Liver (tissue), 9 donors: ENCODE data around the gene NAALADL1. TPM values are rescaled to one million over a fixed set of nuclear protein-coding genes. Genes with fewer than 3 reads are reported as not detected.

Experiments used
- DNase-seq: peaks from one replicate; pipeline ENCODE4 v3.0.0-alpha.2; 2017; ENCODE audit warnings: low spot score
- H3K27ac ChIP-seq, 2 donors: one replicate each; pipeline ENCODE4 v1.7.0; 2013; ENCODE audit warnings: inconsistent platforms in 2 of 2, low read length in 2 of 2, control low read depth in 1 of 2, low read depth in 1 of 2, mild to moderate bottlenecking in 1 of 2
- H3K27me3 ChIP-seq, 4 donors: one replicate each; pipeline versions ENCODE4 v1.6.1 to v1.7.0; 2013; ENCODE audit warnings: low read length in 3 of 4, inconsistent platforms in 1 of 4, mild to moderate bottlenecking in 1 of 4, moderate library complexity in 1 of 4; ENCODE audit not compliant: control insufficient read depth in 4 of 4, insufficient read depth in 4 of 4
- H3K36me3 ChIP-seq, 4 donors: one replicate each; pipeline versions ENCODE4 v1.6.1 to v1.7.0; 2013; ENCODE audit warnings: low read length in 3 of 4, mild to moderate bottlenecking in 3 of 4, low read depth in 1 of 4, moderate library complexity in 1 of 4; ENCODE audit not compliant: control insufficient read depth in 4 of 4, insufficient read depth in 3 of 4
- H3K4me1 ChIP-seq, 4 donors: one replicate each; pipeline versions ENCODE4 v1.6.1 to v1.7.0; 2013; ENCODE audit warnings: low read length in 3 of 4, mild to moderate bottlenecking in 3 of 4, moderate library complexity in 1 of 4; ENCODE audit not compliant: control insufficient read depth in 4 of 4, insufficient read depth in 4 of 4
- H3K4me3 ChIP-seq, 3 donors: one replicate each; pipeline versions ENCODE4 v1.6.1 to v1.7.0; 2013; ENCODE audit warnings: low read length in 3 of 3, control low read depth in 1 of 3, low read depth in 1 of 3, mild to moderate bottlenecking in 1 of 3
- H3K9ac ChIP-seq, 2 donors: one replicate each; pipeline ENCODE4 v1.7.0; 2013; ENCODE audit warnings: low read length in 2 of 2, mild to moderate bottlenecking in 2 of 2, moderate library complexity in 2 of 2, control low read depth in 1 of 2, low read depth in 1 of 2
- H3K9me3 ChIP-seq, 4 donors: one replicate each; pipeline versions ENCODE4 v1.6.1 to v1.7.0; 2013; ENCODE audit warnings: low read length in 3 of 4; ENCODE audit not compliant: control insufficient read depth in 4 of 4
- ATF3 ChIP-seq: IDR thresholded peaks from 2 replicates; pipeline ENCODE4 v1.6.1; 2016; ENCODE audit warnings: antibody characterized with exemption
- CTCF ChIP-seq: fragments of 150-350 bp; IDR thresholded peaks from 2 replicates; pipeline ENCODE4 v1.5.1; 2017; ENCODE audit warnings: improper control_type of control experiment, low read depth, low read length; ENCODE audit not compliant: missing input control
- EGR1 ChIP-seq, 2 donors: IDR thresholded peaks; 2 replicates each; pipeline ENCODE4 v1.6.1; 2016 to 2018; ENCODE audit warnings: antibody characterized with exemption in 2 of 2, low read depth in 2 of 2
- FOXA1 ChIP-seq: IDR thresholded peaks from 2 replicates; pipeline ENCODE4 v1.6.1; 2016; ENCODE audit warnings: antibody characterized with exemption
- FOXA2 ChIP-seq: IDR thresholded peaks from 2 replicates; pipeline ENCODE4 v1.6.1; 2016; ENCODE audit warnings: antibody characterized with exemption
- GABPA ChIP-seq, 2 donors: IDR thresholded peaks in 1 of 2; conservative IDR thresholded peaks in 1 of 2; 2 replicates each; pipeline ENCODE4 v1.6.1; 2016; ENCODE audit warnings: antibody characterized with exemption in 2 of 2, mild to moderate bottlenecking in 1 of 2, moderate library complexity in 1 of 2
- HNF4A ChIP-seq, 2 donors: conservative IDR thresholded peaks; 2 replicates each; pipeline ENCODE4 v1.6.1; 2016; ENCODE audit warnings: antibody characterized with exemption in 2 of 2, mild to moderate bottlenecking in 2 of 2
- HNF4G ChIP-seq: IDR thresholded peaks from 2 replicates; pipeline ENCODE4 v1.6.1; 2016; ENCODE audit warnings: antibody characterized with exemption
- JUND ChIP-seq, 2 donors: IDR thresholded peaks; 2 replicates each; pipeline ENCODE4 v1.6.1; 2016; ENCODE audit warnings: antibody characterized with exemption in 2 of 2
- MAX ChIP-seq: IDR thresholded peaks from 2 replicates; pipeline ENCODE4 v1.6.1; 2016; ENCODE audit warnings: antibody characterized with exemption
- NR2F2 ChIP-seq: IDR thresholded peaks from 2 replicates; pipeline ENCODE4 v1.6.1; 2016; ENCODE audit warnings: antibody characterized with exemption
- RAD21 ChIP-seq, 2 donors: IDR thresholded peaks; 2 replicates each; pipeline ENCODE4 v1.6.1; 2016; ENCODE audit warnings: antibody characterized with exemption in 2 of 2, mild to moderate bottlenecking in 2 of 2
- REST ChIP-seq: IDR thresholded peaks from 2 replicates; pipeline ENCODE4 v1.6.1; 2016; ENCODE audit warnings: antibody characterized with exemption, mild to moderate bottlenecking
- RXRA ChIP-seq, 2 donors: IDR thresholded peaks; 2 replicates each; pipeline ENCODE4 v1.6.1; 2017 to 2018; ENCODE audit warnings: antibody characterized with exemption in 2 of 2, mild to moderate bottlenecking in 1 of 2
- SP1 ChIP-seq: IDR thresholded peaks from 2 replicates; pipeline ENCODE4 v1.6.1; 2018; ENCODE audit warnings: antibody characterized with exemption, mild to moderate bottlenecking
- TAF1 ChIP-seq: conservative IDR thresholded peaks from 2 replicates; pipeline ENCODE4 v1.6.1; 2016; ENCODE audit warnings: antibody characterized with exemption, mild to moderate bottlenecking
- YY1 ChIP-seq: IDR thresholded peaks from 2 replicates; pipeline ENCODE4 v1.6.1; 2016; ENCODE audit warnings: antibody characterized with exemption, mild to moderate bottlenecking
- ZBTB33 ChIP-seq: IDR thresholded peaks from 2 replicates; pipeline ENCODE4 v1.6.1; 2016; ENCODE audit warnings: antibody characterized with exemption
- WGBS: extraction: QIAGEN DNeasy Blood & Tissue Kit; methylation state at CpG from one replicate; pipeline ENCODE4 v1.1.7; 2013; 5-methylcytosine and 5-hydroxymethylcytosine counted together
- polyA plus RNA-seq, 2 donors: library from polyadenylated mRNA; stranded (reverse) in 1 of 2; unstranded in 1 of 2; fragments of 200-250 nt in 1 of 2; fragments of >200 nt in 1 of 2; fragmentation: Nextera tagmentation in 1 of 2; extraction: Ambion mirVana in 1 of 2; gene quantifications; one replicate each; pipeline versions ENCODE4 v1.2.1 to v1.2.3, GENCODE V29; 2013 to 2015
- total RNA-seq, 2 donors: library from RNA; depleted of rRNA; stranded (reverse); fragments of >200 nt; gene quantifications; one replicate each; pipeline ENCODE4 v1.2.3, GENCODE V29; 2014
- donor health status: healthy.
- donor health status: healthy.
- donor health status: healthy.
- donor health status: healthy.
- donor health status: healthy.

The NAALADL1 gene
- total and polyA plus RNA-seq, 4 donors = 1.2 to 2.1 (median 1.6) TPM

GRCh38 chr11:65063532-65063931 lies 5.2 kb upstream of the NAALADL1 start:
- WGBS = 82% methylated on average over 3 of the region's 3 CpGs
- TF ChIP-seq ATF3 (no peak), HNF4A (conservative IDR thresholded peaks at IDR 0.05) (no peak), EGR1 (IDR thresholded peaks at IDR 0.05; ENCODE audit: low read depth in 2 of 2) (no peak), RAD21 (IDR thresholded peaks at IDR 0.05) (no peak), FOXA1 (no peak), RXRA (IDR thresholded peaks at IDR 0.05) (no peak), NR2F2 (no peak), YY1 (no peak), TAF1 (no peak), REST (no peak), FOXA2 (no peak), ZBTB33 (no peak), HNF4G (no peak), MAX (no peak), SP1 (no peak), JUND (IDR thresholded peaks at IDR 0.05) (no peak), GABPA (IDR thresholded peaks at IDR 0.05 in 1 of 2, conservative IDR thresholded peaks at IDR 0.05 in 1 of 2) (no peak), CTCF (no peak)

More at GRCh38 chr11:65063532-65063931, 5.2 kb upstream of the NAALADL1 start:
- peaks cover 0 to 2% (median under 1%) of the 10 kb centered on the region in 4 donors for H3K4me1 ChIP-seq
- no peak overlapping the region for H3K9ac ChIP-seq
- H3K36me3 ChIP-seq = no peaks in the 10 kb centered on the region
- H3K27ac ChIP-seq = no peak overlapping the region
- no peak overlapping the region for H3K4me3 ChIP-seq
- no peaks in the 10 kb centered on the region for H3K27me3 ChIP-seq
- no peak for DNase-seq
- H3K9me3 ChIP-seq = no peaks in the 10 kb centered on the region
